WTC11 (cell line): Measurements from ENCODE around the gene ARHGAP6.

Experiments used
- CTCF ChIP-seq: fragments of 200-600 bp; IDR thresholded peaks from 2 replicates; pipeline ENCODE4 v1.8.0; 2022; ENCODE audit warnings: antibody characterized with exemption
- JUN ChIP-seq: sonication (generic); formaldehyde crosslinking; IDR thresholded peaks from 2 replicates; pipeline ENCODE4 v1.8.0; 2023; ENCODE audit warnings: mild to moderate bottlenecking, missing genetic modification reagents
- MAX ChIP-seq: sonication (generic); formaldehyde crosslinking; IDR thresholded peaks from 2 replicates; pipeline ENCODE4 v1.8.0; 2022; ENCODE audit warnings: mild to moderate bottlenecking, missing genetic modification reagents
- NR2C2 ChIP-seq: sonication (generic); formaldehyde crosslinking; IDR thresholded peaks from 2 replicates; pipeline ENCODE4 v1.8.0; 2022; ENCODE audit warnings: mild to moderate bottlenecking, missing genetic modification reagents
- USF2 ChIP-seq: sonication (generic); formaldehyde crosslinking; IDR thresholded peaks from 2 replicates; pipeline ENCODE4 v1.8.1; 2023; ENCODE audit warnings: mild to moderate bottlenecking, missing genetic modification reagents, moderate library complexity
- ZNF121 ChIP-seq: sonication (generic); formaldehyde crosslinking; IDR thresholded peaks from 2 replicates; pipeline ENCODE4 v1.8.0; 2023; ENCODE audit warnings: missing genetic modification reagents
- ZNF138 ChIP-seq: sonication (generic); formaldehyde crosslinking; conservative IDR thresholded peaks from 2 replicates; pipeline ENCODE4 v1.8.1; 2022; ENCODE audit warnings: mild to moderate bottlenecking, moderate library complexity, missing genetic modification reagents
- ZNF423 ChIP-seq: fragments of 250-450 bp; sonication (Bioruptor Pico); IDR thresholded peaks from 2 replicates; pipeline ENCODE4 v2.1.2; 2022; ENCODE audit warnings: mild to moderate bottlenecking, moderate library complexity

- TF ChIP-seq CTCF: no peak
- TF ChIP-seq JUN: no peak
- TF ChIP-seq USF2 (CRISPR knock-in tag): no peak
- TF ChIP-seq MAX (CRISPR knock-in tag): no peak
- no peak for TF ChIP-seq ZNF423 (CRISPR knock-in tag)
- no peak for TF ChIP-seq ZNF121
- TF ChIP-seq NR2C2: no peak
- TF ChIP-seq ZNF138 (CRISPR knock-in tag): no peak
These were observed 84.9 kb downstream of the ARHGAP6 start for GRCh38 chrX:11580789-11581188.
